Endothelial cell (in vitro differentiated cells): ENCODE measurements around the gene SOX6. TPM values are rescaled to one million over a fixed set of nuclear protein-coding genes. Genes with fewer than 3 reads are reported as not detected.

Experiments used
- DNase-seq: peaks from one replicate; pipeline ENCODE4 v3.0.0; 2021; ENCODE audit warnings: low spot score
- H3K27ac Mint-ChIP-seq: one replicate; pipeline ENCODE4 v1.8.0; 2021; ENCODE audit warnings: mixed read lengths, inconsistent platforms; ENCODE audit not compliant: unreplicated experiment
- H3K27me3 Mint-ChIP-seq: one replicate; pipeline ENCODE4 v1.8.0; 2021; ENCODE audit warnings: mild to moderate bottlenecking, moderate library complexity, mixed read lengths, inconsistent platforms; ENCODE audit not compliant: unreplicated experiment
- H3K36me3 Mint-ChIP-seq: one replicate; pipeline ENCODE4 v1.8.0; 2021; ENCODE audit warnings: mild to moderate bottlenecking, low read depth, mixed read lengths, inconsistent platforms; ENCODE audit not compliant: unreplicated experiment
- H3K4me1 Mint-ChIP-seq: one replicate; pipeline ENCODE4 v1.8.0; 2021; ENCODE audit warnings: mild to moderate bottlenecking, mixed read lengths, inconsistent platforms; ENCODE audit not compliant: unreplicated experiment
- H3K4me3 Mint-ChIP-seq: one replicate; pipeline ENCODE4 v1.8.0; 2021; ENCODE audit warnings: mild to moderate bottlenecking, mixed read lengths, inconsistent platforms; ENCODE audit not compliant: unreplicated experiment
- H3K9me3 Mint-ChIP-seq: one replicate; pipeline ENCODE4 v1.8.0; 2021; ENCODE audit warnings: mixed read lengths, inconsistent platforms; ENCODE audit not compliant: unreplicated experiment
- total RNA-seq: library from RNA; stranded (reverse); fragmentation: NEBNext Ultra II Directional; extraction: Animal tissue kit (Norgen Biotek cat#: 25700); gene quantifications from one replicate; pipeline ENCODE4 v1.2.1, GENCODE V29; 2021; ENCODE audit not compliant: unreplicated experiment
- TF ChIP-seq, protein P1 (sequence below): fragments of 200-600 bp; sonication (generic); IDR thresholded peaks from one replicate; pipeline ENCODE4 v1.5.0; 2021; ENCODE audit warnings: antibody characterized with exemption; ENCODE audit not compliant: unreplicated experiment

Gene SOX6
- total RNA-seq, 1 donor from 2014 or later: 21.0 TPM

DNA sequence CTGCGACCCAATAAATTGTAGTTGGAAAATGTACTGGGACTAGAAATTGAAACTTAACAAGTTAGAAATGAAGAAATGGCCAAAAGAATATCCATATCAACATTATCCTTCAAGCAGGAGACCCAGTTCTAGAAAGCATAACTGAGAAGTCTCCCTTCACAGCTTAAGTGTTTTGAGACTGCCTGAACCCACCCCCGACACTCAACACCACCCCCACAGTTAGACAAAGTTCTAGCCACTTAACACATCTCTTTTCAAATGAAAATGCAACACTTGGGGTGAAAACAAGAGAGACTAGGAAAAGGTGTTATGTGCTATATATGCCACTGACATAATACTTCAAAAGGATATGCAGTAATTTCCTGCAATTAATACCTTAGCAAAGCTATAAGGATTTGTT lies 184.5 kb downstream of the SOX6 start:
- no peaks in the 10 kb centered on the region for H3K36me3 Mint-ChIP-seq
- H3K9me3 Mint-ChIP-seq: no peaks in the 10 kb centered on the region
- no peak for DNase-seq
- no peak overlapping the region for H3K4me3 Mint-ChIP-seq
- H3K27ac Mint-ChIP-seq: no peak overlapping the region
- H3K27me3 Mint-ChIP-seq: no peaks in the 10 kb centered on the region
- TF ChIP-seq, protein P1, sequence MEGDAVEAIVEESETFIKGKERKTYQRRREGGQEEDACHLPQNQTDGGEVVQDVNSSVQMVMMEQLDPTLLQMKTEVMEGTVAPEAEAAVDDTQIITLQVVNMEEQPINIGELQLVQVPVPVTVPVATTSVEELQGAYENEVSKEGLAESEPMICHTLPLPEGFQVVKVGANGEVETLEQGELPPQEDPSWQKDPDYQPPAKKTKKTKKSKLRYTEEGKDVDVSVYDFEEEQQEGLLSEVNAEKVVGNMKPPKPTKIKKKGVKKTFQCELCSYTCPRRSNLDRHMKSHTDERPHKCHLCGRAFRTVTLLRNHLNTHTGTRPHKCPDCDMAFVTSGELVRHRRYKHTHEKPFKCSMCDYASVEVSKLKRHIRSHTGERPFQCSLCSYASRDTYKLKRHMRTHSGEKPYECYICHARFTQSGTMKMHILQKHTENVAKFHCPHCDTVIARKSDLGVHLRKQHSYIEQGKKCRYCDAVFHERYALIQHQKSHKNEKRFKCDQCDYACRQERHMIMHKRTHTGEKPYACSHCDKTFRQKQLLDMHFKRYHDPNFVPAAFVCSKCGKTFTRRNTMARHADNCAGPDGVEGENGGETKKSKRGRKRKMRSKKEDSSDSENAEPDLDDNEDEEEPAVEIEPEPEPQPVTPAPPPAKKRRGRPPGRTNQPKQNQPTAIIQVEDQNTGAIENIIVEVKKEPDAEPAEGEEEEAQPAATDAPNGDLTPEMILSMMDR: no peak
- H3K4me1 Mint-ChIP-seq: no peaks in the 10 kb centered on the region

GRCh38 chr11:16169956-16170847 lies 186.1 kb downstream of the SOX6 start:
- Mint-ChIP-seq H3K9me3 (no peaks in the 10 kb centered on the region), H3K36me3 (no peaks in the 10 kb centered on the region), H3K4me1 (no peaks in the 10 kb centered on the region), H3K4me3 (no peak overlapping the region), H3K27ac (no peak overlapping the region), H3K27me3 (no peaks in the 10 kb centered on the region)
- TF ChIP-seq, protein P1: no peak
- DNase-seq: no peak

DNA sequence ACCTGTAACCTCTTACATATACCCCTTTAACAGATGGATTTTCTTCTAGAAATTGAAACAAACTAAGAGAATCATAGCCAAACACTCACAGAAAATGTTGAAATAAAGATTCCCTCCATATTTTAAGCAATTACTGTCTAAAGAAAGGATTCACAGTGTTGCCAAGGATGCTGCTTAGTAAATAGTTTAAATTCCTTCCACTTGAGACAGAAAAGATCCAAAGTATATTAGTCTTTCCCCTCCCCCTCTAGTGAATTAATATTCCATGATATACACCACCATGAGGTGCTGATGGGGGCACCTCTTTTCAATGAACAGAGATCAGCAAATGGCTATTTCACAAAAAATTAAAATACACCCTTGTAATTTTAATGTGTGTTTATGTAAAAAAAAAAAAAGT lies 186.8 kb downstream of the SOX6 start:
- TF ChIP-seq, protein P1: no peak
- H3K9me3 Mint-ChIP-seq: no peaks in the 10 kb centered on the region
- H3K36me3 Mint-ChIP-seq: no peaks in the 10 kb centered on the region
- H3K4me3 Mint-ChIP-seq: no peak overlapping the region
- H3K4me1 Mint-ChIP-seq: no peaks in the 10 kb centered on the region
- no peak overlapping the region for H3K27ac Mint-ChIP-seq
- H3K27me3 Mint-ChIP-seq: no peaks in the 10 kb centered on the region
- DNase-seq: no peak

- H3K36me3 Mint-ChIP-seq: no peaks in the 10 kb centered on the region
- TF ChIP-seq, protein P1: no peak
- no peak for DNase-seq
- no peaks in the 10 kb centered on the region for H3K9me3 Mint-ChIP-seq
- H3K4me3 Mint-ChIP-seq: no peak overlapping the region
- H3K4me1 Mint-ChIP-seq: no peaks in the 10 kb centered on the region
- H3K27me3 Mint-ChIP-seq: no peaks in the 10 kb centered on the region
- no peak overlapping the region for H3K27ac Mint-ChIP-seq
Measured at GRCh38 chr11:16167706-16168487, 188.4 kb downstream of the SOX6 start.
